OCI-LY1 (cell line): ENCODE measurements around the gene MTMR3.

ENCODE experiments used
- H2AFZ ChIP-seq: fragments of 200-600 bp; sonication (generic), shearing (Covaris generic); 2 replicates; pipeline ENCODE4 v1.6.0; 2014; ENCODE audit warnings: antibody characterized with exemption, mild to moderate bottlenecking, low read length
- H3F3A ChIP-seq: fragments of 200-600 bp; sonication (generic), shearing (Covaris generic); 2 replicates; pipeline ENCODE4 v1.6.0; 2014; ENCODE audit warnings: mild to moderate bottlenecking, antibody characterized with exemption, low read length, moderate library complexity; ENCODE audit not compliant: insufficient read depth
- H3K27ac ChIP-seq: fragments of 200-600 bp; sonication (generic); 2 replicates; pipeline ENCODE4 v1.5.1; 2014; ENCODE audit warnings: low read length, mixed run types, mild to moderate bottlenecking, low read depth; ENCODE audit not compliant: poor library complexity, severe bottlenecking
- H3K27me3 ChIP-seq: fragments of 200-600 bp; sonication (generic); 2 replicates; pipeline ENCODE4 v1.6.0; 2014; ENCODE audit warnings: antibody characterized with exemption, mild to moderate bottlenecking, low read length, moderate library complexity; ENCODE audit not compliant: insufficient read depth
- H3K36me3 ChIP-seq: fragments of 200-600 bp; sonication (generic); 2 replicates; pipeline ENCODE4 v1.6.1; 2014; ENCODE audit warnings: mild to moderate bottlenecking, antibody characterized with exemption, low read length, moderate library complexity, mixed read lengths; ENCODE audit not compliant: insufficient read depth
- H3K4me1 ChIP-seq: fragments of 200-600 bp; sonication (generic); 2 replicates; pipeline ENCODE4 v1.5.1; 2014; ENCODE audit warnings: mild to moderate bottlenecking, low read length, moderate library complexity; ENCODE audit not compliant: insufficient read depth, severe bottlenecking
- H3K4me2 ChIP-seq: fragments of 200-600 bp; sonication (generic), shearing (Covaris generic); 2 replicates; pipeline ENCODE4 v1.6.1; 2014; ENCODE audit warnings: low read length
- H3K4me3 ChIP-seq: fragments of 200-600 bp; sonication (generic); 2 replicates; pipeline ENCODE4 v1.5.1; 2014; ENCODE audit warnings: low read length, low read depth, mild to moderate bottlenecking, mixed read lengths; ENCODE audit not compliant: poor library complexity, severe bottlenecking
- H3K79me2 ChIP-seq: fragments of 200-600 bp; shearing (Covaris generic); 2 replicates; pipeline ENCODE4 v1.6.1; 2016; ENCODE audit warnings: mixed run types, low read length, mixed read lengths; ENCODE audit not compliant: insufficient read depth
- H3K9ac ChIP-seq: fragments of 200-600 bp; sonication (generic), shearing (Covaris generic); 2 replicates; pipeline ENCODE4 v1.6.1; 2014; ENCODE audit warnings: mild to moderate bottlenecking, low read length, mixed read lengths
- H3K9me2 ChIP-seq: fragments of 200-600 bp; sonication (generic), shearing (Covaris generic); 2 replicates; pipeline ENCODE4 v1.6.1; 2014; ENCODE audit warnings: low read depth, mild to moderate bottlenecking, low read length, mixed read lengths
- H3K9me3 ChIP-seq: fragments of 200-600 bp; shearing (Covaris generic); 2 replicates; pipeline ENCODE4 v1.6.1; 2014; ENCODE audit warnings: low read length, mixed read lengths
- H4K20me1 ChIP-seq: fragments of 200-600 bp; sonication (generic), shearing (Covaris generic); 2 replicates; pipeline ENCODE4 v1.6.0; 2016; ENCODE audit warnings: mild to moderate bottlenecking, low read length; ENCODE audit not compliant: insufficient read depth
- EZH2 ChIP-seq: fragments of 200-600 bp; sonication (generic), shearing (Covaris generic); IDR thresholded peaks from 2 replicates; pipeline ENCODE4 v1.8.0; 2017; ENCODE audit warnings: borderline replicate concordance, mixed run types, mild to moderate bottlenecking, antibody characterized with exemption, low read length, moderate library complexity, mixed read lengths
- TF ChIP-seq, protein P1 (sequence below): fragments of 200-600 bp; sonication (generic), shearing (Covaris generic); IDR thresholded peaks from 2 replicates; pipeline ENCODE4 v1.5.1; 2017; ENCODE audit warnings: mild to moderate bottlenecking, antibody characterized with exemption, low read length, moderate library complexity, mixed read lengths

The MTMR3 gene

DNA sequence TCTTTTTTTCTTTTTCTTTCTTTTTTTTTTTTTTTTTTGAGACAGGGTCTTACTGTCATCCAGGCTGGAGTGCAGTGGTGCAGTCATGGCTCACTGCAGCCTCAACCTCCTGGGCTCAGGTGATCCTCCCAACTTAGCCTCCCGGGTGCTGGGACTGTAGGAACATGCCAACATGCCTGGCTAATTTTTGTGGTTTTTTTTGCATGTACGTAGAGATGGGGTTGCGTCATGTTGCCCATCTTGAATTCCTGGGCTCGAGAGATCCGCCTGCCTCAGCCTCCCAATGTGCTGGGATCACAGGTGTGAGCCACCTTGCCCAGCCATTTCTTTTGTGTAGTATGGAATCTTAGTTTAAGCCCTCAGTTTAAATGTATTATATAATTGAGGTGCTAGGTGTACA, 20.4 kb downstream of the MTMR3 start:
- Histone ChIP-seq H2AFZ (no peak overlapping the region), H3K4me1 (peaks cover 6% of the 10 kb centered on the region), H3K9me2 (no peaks in the 10 kb centered on the region), H3K9ac (no peak overlapping the region), H3F3A (no peaks in the 10 kb centered on the region), H3K36me3 (no peaks in the 10 kb centered on the region), H3K27me3 (no peaks in the 10 kb centered on the region), H3K4me3 (no peak overlapping the region), H3K27ac (no peak overlapping the region), H3K79me2 (peaks cover 6% of the 10 kb centered on the region; the same call in 1 of the 2 replicates), H4K20me1 (no peaks in the 10 kb centered on the region), H3K4me2 (no peak overlapping the region), H3K9me3 (no peaks in the 10 kb centered on the region)
- no peak for TF ChIP-seq EZH2
- TF ChIP-seq, protein P1, sequence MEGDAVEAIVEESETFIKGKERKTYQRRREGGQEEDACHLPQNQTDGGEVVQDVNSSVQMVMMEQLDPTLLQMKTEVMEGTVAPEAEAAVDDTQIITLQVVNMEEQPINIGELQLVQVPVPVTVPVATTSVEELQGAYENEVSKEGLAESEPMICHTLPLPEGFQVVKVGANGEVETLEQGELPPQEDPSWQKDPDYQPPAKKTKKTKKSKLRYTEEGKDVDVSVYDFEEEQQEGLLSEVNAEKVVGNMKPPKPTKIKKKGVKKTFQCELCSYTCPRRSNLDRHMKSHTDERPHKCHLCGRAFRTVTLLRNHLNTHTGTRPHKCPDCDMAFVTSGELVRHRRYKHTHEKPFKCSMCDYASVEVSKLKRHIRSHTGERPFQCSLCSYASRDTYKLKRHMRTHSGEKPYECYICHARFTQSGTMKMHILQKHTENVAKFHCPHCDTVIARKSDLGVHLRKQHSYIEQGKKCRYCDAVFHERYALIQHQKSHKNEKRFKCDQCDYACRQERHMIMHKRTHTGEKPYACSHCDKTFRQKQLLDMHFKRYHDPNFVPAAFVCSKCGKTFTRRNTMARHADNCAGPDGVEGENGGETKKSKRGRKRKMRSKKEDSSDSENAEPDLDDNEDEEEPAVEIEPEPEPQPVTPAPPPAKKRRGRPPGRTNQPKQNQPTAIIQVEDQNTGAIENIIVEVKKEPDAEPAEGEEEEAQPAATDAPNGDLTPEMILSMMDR, result no peak

DNA sequence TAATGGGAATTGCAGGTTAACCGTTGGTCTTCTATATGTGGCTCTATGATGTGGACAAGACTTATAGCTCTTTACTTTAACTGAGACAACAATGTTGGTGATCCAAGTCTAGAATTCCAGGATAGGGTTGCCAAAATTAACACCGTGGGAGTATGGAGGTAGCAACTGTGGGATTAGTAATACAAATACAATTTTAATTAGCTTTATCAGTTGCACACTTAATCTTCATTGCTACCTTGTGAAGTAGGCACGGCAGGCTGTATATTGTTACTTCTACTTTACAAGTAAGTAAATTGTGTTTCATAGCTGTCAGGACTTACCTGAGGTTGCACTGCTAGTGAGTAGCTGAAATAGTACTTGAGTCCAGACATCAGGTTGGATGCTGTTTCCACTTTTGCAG, 21.0 kb downstream of the MTMR3 start:
- H3K27me3 ChIP-seq, result no peaks in the 10 kb centered on the region
- peaks cover 4% of the 10 kb centered on the region; the same call in 1 of the 2 replicates for H3K79me2 ChIP-seq
- H3F3A ChIP-seq, result no peaks in the 10 kb centered on the region
- peaks cover 6% of the 10 kb centered on the region for H3K4me1 ChIP-seq
- no peaks in the 10 kb centered on the region for H3K9me3 ChIP-seq
- H4K20me1 ChIP-seq, result no peaks in the 10 kb centered on the region
- H2AFZ ChIP-seq, result no peak overlapping the region
- no peaks in the 10 kb centered on the region for H3K36me3 ChIP-seq
- no peak overlapping the region for H3K9ac ChIP-seq
- no peak overlapping the region for H3K27ac ChIP-seq
- H3K4me2 ChIP-seq, result no peak overlapping the region
- no peak overlapping the region for H3K4me3 ChIP-seq
- H3K9me2 ChIP-seq, result no peaks in the 10 kb centered on the region
- TF ChIP-seq, protein P1, result no peak
- TF ChIP-seq EZH2, result no peak

DNA sequence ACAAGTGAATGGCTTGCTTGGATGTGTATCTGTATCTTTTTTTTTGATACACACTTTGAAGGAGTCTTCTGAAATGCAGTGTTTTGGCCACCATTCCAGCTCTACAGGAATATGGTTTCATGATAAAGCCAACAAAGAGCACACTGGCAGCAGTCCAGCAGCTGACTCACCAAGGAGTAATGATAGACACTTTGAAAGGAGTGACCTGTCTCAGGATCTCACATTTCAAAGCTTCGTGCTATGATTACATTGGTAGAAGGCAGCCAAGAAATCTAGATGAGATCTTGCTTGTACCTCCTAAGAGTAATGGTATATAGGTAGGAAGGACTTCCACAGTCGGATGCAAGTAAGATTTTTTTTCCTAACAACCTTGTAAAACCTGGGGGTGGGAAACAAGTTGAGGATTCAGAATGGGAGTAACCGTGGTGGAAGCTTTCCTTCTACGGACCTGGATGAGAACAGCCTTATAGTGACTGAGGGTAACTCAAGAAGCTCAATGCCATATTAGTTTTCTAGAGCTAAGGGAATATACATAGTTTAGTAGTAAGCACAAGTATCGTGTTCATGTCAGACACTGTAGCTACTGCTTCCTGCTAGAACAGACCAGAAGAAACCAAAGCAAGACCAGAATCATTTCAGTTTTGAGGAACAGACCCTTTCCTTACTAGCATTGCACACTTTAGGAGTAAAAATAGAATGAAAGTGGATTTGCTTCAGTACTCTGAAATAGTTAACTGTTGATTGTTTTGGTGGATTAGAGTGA, 25.0 kb downstream of the MTMR3 start:
- no peak for TF ChIP-seq EZH2
- TF ChIP-seq, protein P1, result no peak
- H3K36me3 ChIP-seq, result no peaks in the 10 kb centered on the region
- H3K4me1 ChIP-seq, result peaks cover 6% of the 10 kb centered on the region
- H3F3A ChIP-seq, result no peaks in the 10 kb centered on the region
- no peak overlapping the region for H2AFZ ChIP-seq
- H3K4me2 ChIP-seq, result no peak overlapping the region
- H3K9me2 ChIP-seq, result no peaks in the 10 kb centered on the region
- no peak overlapping the region for H3K9ac ChIP-seq
- no peaks in the 10 kb centered on the region for H4K20me1 ChIP-seq
- 0 out of 2 replicates have a peak, but pooled peaks cover 9% of the 10 kb centered on the region for H3K79me2 ChIP-seq
- H3K9me3 ChIP-seq, result no peaks in the 10 kb centered on the region
- H3K27ac ChIP-seq, result no peak overlapping the region
- H3K27me3 ChIP-seq, result no peaks in the 10 kb centered on the region
- no peak overlapping the region for H3K4me3 ChIP-seq
